ENCODE measurements around the gene PSMB7. TPM values are rescaled to one million over a fixed set of nuclear protein-coding genes. Genes with fewer than 3 reads are reported as not detected.

Gene PSMB7
- total and polyA plus RNA-seq, 12 donors, result 148 to 308 (median 163) TPM

DNA sequence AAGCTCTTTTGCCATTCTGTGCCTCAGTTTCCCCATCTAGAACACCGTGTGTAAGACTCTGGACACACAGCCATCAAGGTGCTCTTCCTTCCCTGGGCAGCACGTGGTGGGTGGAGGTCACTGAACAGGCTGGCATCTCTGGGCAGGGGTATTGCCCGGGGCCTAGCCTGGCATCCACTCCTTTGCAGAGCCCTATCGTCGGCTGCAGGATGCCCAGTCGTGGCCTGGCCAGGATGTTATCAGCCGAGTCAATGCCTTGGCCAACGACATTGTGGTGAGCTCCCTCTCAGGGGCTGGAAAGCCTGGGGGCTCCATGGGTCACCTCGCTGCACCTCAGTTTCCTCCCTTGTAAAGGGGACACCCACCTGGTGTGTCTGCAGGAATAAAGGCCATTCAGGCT is 39.1 kb upstream of the PSMB7 start:
- Histone ChIP-seq H3K4me3 (no peak overlapping the region), H3K4me1 (peaks cover 0 to 13% (median 8%) of the 10 kb centered on the region in 9 donors), H3K27me3 (peaks cover 17 to 60% (median 54%) of the 10 kb centered on the region in 7 donors), H3K9me3 (no peaks in the 10 kb centered on the region), H3K27ac (no peak overlapping the region), H3K36me3 (no peaks in the 10 kb centered on the region)
- ATAC-seq (no peak), DNase-seq (no peak)
- WGBS, 2 donors, result 76 to 85% methylated on average over 9 of the region's 9 CpGs
- intact Hi-C loops (cut with DNase I), result no loop called here
- TF ChIP-seq, protein P1, sequence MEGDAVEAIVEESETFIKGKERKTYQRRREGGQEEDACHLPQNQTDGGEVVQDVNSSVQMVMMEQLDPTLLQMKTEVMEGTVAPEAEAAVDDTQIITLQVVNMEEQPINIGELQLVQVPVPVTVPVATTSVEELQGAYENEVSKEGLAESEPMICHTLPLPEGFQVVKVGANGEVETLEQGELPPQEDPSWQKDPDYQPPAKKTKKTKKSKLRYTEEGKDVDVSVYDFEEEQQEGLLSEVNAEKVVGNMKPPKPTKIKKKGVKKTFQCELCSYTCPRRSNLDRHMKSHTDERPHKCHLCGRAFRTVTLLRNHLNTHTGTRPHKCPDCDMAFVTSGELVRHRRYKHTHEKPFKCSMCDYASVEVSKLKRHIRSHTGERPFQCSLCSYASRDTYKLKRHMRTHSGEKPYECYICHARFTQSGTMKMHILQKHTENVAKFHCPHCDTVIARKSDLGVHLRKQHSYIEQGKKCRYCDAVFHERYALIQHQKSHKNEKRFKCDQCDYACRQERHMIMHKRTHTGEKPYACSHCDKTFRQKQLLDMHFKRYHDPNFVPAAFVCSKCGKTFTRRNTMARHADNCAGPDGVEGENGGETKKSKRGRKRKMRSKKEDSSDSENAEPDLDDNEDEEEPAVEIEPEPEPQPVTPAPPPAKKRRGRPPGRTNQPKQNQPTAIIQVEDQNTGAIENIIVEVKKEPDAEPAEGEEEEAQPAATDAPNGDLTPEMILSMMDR (IDR thresholded peaks at IDR 0.05), result no peak

DNA sequence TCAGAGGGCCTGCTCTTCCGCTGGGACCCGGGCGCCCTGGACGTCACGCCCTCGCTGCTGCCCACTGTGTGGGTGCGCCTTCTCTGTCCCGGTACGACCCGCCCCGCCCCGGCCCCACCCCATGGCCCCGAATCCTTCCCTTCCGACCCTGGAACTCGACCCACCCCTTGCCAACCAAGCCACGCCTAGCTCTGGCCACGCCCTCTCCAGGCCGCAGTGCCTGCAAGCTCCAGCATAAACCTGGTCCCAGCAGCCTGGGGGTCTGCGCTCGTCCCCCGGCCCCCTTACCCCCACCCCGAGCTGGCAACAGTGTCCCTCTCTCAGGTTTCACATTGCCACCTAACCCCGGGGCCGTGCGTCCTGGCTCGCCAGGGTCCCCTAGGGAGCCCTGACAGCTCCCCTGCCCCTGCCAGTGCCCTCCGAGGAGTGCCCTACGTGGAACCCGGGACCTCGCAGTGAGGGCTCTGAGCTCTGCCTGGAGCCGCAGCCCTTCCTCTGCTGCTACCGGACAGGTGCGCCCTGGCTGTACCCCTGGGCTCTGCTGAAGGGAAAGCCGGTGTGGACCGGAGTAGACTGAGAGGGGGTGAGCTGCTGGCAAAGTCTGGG is 38.4 kb upstream of the PSMB7 start:
- Histone ChIP-seq H3K27me3 (peaks cover 17 to 62% (median 56%) of the 10 kb centered on the region in 7 donors), H3K36me3 (no peaks in the 10 kb centered on the region), H3K4me3 (peak overlapping the region in 3 of 10 donors; percentile 3 to 24 (median 5)), H3K4me1 (peaks cover 0 to 13% (median 8%) of the 10 kb centered on the region in 9 donors), H3K27ac (no peak overlapping the region), H3K9me3 (no peaks in the 10 kb centered on the region)
- TF ChIP-seq, protein P1 (IDR thresholded peaks at IDR 0.05), result no peak
- 29% methylated on average over 35 of the region's 35 CpGs for WGBS, 2 donors
- ATAC-seq, result no peak
- intact Hi-C loops (cut with DNase I), result no loop called here
- DNase-seq, result no peak

DNA sequence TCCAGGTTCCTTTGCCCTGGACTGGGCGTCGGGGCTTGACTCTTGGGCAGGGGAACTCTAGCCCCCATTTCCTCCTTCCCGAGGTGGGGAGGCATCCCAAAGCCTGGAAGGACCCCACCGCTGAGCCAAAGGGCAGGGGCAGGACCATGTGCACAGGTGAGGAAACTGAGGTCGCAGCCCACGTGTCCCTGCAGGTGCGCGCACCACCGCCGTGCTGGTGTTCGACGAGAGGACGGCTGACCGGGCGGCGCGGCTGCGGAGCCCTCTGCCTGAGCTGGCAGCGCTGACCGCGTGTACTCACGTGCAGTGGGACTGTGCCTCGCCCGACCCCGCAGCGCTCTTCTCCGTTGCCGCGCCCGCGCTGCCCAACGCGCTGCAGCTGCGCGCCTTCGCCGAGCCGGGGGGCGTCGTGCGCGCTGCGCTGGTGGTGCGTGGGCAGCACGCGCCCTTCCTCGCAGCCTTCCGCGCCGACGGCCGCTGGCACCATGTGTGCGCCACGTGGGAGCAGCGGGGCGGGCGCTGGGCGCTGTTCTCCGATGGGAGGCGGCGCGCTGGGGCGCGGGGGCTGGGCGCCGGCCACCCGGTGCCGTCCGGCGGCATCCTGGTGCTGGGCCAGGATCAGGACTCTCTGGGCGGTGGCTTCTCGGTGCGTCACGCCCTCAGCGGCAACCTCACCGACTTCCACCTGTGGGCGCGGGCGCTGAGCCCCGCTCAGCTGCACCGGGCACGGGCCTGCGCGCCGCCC is 37.8 kb upstream of the PSMB7 start:
- Histone ChIP-seq H3K4me3 (peak overlapping the region in 3 of 10 donors; percentile 3 to 24 (median 5)), H3K4me1 (peaks cover 0 to 18% (median 11%) of the 10 kb centered on the region in 9 donors), H3K27ac (no peak overlapping the region), H3K9me3 (no peaks in the 10 kb centered on the region), H3K36me3 (no peaks in the 10 kb centered on the region), H3K27me3 (peaks cover 17 to 62% (median 56%) of the 10 kb centered on the region in 7 donors)
- WGBS, 2 donors, result 26 to 27% methylated on average over 69 to 85 of the region's 85 CpGs
- DNase-seq (no peak), ATAC-seq (no peak)
- TF ChIP-seq, protein P1 (IDR thresholded peaks at IDR 0.05), result no peak
- intact Hi-C loops (cut with DNase I), result no loop called here

DNA sequence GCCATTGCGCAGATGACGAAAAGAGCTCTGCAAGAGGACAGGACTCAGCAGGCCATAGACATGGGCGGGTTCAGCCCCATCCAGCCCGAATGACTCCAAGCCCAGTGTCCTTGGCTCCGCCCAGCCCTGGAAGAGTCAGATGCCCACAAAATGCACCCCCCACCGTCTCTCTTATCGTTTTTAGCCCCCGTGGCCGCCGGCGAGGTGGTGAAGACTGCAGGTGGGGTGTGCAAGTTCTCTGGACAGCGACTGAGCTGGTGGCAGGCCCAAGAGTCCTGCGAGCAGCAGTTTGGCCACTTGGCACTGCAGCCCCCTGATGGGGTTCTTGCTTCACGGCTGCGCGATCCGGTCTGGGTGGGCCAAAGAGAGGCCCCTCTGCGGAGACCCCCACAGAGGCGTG is 37.1 kb upstream of the PSMB7 start:
- no peak for DNase-seq
- Histone ChIP-seq H3K27me3 (peaks cover 17 to 62% (median 56%) of the 10 kb centered on the region in 7 donors), H3K27ac (no peak overlapping the region), H3K4me3 (no peak overlapping the region), H3K36me3 (no peaks in the 10 kb centered on the region), H3K9me3 (no peaks in the 10 kb centered on the region), H3K4me1 (peaks cover 0 to 24% (median 12%) of the 10 kb centered on the region in 9 donors)
- TF ChIP-seq, protein P1 (IDR thresholded peaks at IDR 0.05), result no peak
- ATAC-seq, result no peak
- 79 to 81% methylated on average over 19 of the region's 19 CpGs for WGBS, 2 donors
- intact Hi-C loops (cut with DNase I), result no loop called here
